Measurements from ENCODE around the gene RDH14.

DNA sequence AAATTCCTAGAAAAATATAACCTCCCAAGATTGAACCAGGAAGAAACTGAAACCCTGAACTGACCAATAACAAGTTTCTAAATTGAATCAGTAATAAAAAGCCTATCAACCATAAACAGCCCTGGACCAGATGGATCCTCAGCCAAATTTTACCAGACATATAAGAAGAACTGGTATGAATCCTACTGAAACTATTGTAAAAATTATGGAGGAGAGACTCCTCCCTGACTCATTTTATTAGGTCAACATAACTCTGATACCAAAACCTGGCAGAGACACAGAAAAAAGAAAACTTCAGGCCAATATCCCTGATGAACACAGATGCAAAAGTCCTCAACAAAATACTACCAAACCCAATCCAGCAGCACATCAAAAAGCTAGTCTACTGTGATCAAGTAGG lies 17.6 kb upstream of the RDH14 start:
- TF ChIP-seq, protein P1, sequence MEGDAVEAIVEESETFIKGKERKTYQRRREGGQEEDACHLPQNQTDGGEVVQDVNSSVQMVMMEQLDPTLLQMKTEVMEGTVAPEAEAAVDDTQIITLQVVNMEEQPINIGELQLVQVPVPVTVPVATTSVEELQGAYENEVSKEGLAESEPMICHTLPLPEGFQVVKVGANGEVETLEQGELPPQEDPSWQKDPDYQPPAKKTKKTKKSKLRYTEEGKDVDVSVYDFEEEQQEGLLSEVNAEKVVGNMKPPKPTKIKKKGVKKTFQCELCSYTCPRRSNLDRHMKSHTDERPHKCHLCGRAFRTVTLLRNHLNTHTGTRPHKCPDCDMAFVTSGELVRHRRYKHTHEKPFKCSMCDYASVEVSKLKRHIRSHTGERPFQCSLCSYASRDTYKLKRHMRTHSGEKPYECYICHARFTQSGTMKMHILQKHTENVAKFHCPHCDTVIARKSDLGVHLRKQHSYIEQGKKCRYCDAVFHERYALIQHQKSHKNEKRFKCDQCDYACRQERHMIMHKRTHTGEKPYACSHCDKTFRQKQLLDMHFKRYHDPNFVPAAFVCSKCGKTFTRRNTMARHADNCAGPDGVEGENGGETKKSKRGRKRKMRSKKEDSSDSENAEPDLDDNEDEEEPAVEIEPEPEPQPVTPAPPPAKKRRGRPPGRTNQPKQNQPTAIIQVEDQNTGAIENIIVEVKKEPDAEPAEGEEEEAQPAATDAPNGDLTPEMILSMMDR (conservative IDR thresholded peaks at IDR 0.05 in 1 of 2, IDR thresholded peaks at IDR 0.05 in 1 of 2; ENCODE audit: extremely low read depth in 1 of 2, insufficient read depth in 1 of 2, low read depth in 1 of 2, low read length in 2 of 2), result no peak
- TF ChIP-seq EZH2 (IDR thresholded peaks at IDR 0.05; ENCODE audit: borderline replicate concordance, low read length), result no peak
